ENCODE measurements around the gene STXBP6.

DNA sequence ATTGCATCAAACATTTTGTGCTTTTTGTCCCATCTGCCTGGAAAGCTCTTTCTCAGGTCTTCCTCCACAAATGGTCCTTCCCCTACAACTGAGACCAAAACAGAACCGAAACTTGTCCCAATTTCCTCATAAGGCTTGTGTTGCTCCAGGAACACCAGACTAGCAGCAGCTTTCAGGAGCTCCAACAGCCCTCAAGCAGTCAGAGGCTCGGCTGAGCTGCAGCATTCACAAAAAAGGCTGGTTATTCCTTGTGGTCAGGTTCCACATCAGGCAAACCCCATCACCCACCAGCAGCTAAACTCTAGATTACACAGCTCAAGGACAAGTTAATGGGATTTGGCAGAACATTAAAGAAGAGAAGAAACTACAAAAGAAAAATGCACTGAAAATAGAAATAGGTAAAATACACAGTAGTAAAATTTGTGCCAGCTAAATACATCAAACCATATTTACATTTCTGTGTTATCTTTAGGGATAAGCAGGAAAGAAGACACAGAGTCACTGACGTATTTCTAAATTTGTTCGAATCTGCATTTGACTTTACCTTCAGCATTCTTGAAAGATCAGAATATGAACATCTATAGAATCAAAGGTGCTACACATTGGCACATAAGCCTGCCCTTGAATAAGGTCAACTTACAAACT, 141.2 kb downstream of the STXBP6 start:
- TF ChIP-seq, protein P1, sequence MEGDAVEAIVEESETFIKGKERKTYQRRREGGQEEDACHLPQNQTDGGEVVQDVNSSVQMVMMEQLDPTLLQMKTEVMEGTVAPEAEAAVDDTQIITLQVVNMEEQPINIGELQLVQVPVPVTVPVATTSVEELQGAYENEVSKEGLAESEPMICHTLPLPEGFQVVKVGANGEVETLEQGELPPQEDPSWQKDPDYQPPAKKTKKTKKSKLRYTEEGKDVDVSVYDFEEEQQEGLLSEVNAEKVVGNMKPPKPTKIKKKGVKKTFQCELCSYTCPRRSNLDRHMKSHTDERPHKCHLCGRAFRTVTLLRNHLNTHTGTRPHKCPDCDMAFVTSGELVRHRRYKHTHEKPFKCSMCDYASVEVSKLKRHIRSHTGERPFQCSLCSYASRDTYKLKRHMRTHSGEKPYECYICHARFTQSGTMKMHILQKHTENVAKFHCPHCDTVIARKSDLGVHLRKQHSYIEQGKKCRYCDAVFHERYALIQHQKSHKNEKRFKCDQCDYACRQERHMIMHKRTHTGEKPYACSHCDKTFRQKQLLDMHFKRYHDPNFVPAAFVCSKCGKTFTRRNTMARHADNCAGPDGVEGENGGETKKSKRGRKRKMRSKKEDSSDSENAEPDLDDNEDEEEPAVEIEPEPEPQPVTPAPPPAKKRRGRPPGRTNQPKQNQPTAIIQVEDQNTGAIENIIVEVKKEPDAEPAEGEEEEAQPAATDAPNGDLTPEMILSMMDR (conservative IDR thresholded peaks at IDR 0.05; ENCODE audit: low read depth, low read length), result no peak
- no peak for TF ChIP-seq EZH2 (IDR thresholded peaks at IDR 0.05; ENCODE audit: borderline replicate concordance, low read depth, low read length, poor library complexity, severe bottlenecking)
